ENCODE measurements around the gene SART1.

SART1 gene

DNA sequence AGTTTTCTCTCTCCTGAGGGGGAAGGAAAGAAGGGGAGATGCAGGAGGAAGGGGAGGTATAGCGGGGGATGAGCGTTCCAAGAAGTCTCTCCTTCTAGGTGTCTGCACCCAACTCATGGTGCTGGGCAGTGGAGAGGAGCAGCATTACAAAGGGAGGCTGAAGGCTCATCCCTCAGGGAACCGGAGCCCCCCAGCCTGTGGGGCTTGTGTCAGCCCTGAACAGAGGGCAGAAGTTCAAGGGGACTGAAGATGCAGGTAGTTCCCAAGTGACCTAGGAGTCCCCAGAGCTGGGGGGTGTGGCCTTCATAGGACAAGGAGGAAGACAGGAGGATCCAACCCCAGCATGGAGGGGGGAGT, 44.5 kb upstream of the SART1 start:
- Histone ChIP-seq H3K27me3 (replicated peaks; ENCODE audit: control insufficient read depth, insufficient read depth, low read length) (no peaks in the 10 kb centered on the region), H3K4me3 (replicated peaks; ENCODE audit: low read depth, low read length) (no peak overlapping the region), H3K36me3 (ENCODE audit: control insufficient read depth, insufficient read depth, low read length) (peaks cover 3% of the 10 kb centered on the region)
- TF ChIP-seq, protein P1, sequence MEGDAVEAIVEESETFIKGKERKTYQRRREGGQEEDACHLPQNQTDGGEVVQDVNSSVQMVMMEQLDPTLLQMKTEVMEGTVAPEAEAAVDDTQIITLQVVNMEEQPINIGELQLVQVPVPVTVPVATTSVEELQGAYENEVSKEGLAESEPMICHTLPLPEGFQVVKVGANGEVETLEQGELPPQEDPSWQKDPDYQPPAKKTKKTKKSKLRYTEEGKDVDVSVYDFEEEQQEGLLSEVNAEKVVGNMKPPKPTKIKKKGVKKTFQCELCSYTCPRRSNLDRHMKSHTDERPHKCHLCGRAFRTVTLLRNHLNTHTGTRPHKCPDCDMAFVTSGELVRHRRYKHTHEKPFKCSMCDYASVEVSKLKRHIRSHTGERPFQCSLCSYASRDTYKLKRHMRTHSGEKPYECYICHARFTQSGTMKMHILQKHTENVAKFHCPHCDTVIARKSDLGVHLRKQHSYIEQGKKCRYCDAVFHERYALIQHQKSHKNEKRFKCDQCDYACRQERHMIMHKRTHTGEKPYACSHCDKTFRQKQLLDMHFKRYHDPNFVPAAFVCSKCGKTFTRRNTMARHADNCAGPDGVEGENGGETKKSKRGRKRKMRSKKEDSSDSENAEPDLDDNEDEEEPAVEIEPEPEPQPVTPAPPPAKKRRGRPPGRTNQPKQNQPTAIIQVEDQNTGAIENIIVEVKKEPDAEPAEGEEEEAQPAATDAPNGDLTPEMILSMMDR (IDR thresholded peaks at IDR 0.05; ENCODE audit: insufficient read depth, low read length, poor library complexity, severe bottlenecking), result no peak
- DNase-seq (ENCODE audit: extremely low read depth, insufficient read length), result no peak

DNA sequence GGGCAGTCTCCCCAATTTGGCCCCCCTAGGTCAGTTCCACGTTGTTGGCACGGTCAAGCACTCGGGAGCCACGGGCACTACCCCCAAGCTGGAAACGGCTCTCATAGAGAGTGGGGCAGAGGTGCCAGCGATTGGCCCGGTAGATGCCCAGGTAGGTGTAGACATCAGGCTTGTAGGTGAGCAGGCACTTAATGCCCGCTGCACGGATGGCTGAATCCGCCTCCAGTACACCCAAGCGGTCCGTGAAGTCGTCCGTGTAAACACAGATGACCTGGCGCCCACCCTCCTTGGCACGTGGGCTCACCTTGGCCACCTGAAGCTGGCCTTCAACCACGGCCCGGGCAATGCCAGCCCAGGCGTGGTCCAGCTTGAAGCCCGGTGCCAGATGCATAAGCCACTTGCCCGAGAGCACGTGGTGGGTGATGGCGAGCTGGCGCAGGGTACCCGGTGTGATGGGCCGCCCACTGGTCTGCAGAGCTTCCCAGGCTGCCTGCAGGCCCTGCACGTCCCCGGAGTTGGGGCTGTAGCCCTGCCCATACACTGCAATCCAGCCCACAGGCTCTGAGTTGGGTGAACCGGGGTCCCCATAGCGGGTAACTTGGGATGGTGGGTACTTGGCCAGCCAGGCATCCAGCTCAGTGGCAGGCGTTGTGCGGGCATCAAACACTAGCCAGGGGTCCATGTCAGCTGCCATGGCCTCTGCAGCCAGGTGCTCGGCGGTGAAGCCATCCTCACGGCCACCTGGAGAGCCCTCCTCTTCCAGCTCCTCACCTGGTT, 43.9 kb upstream of the SART1 start:
- peak overlapping the region; percentile 96 for H3K4me3 ChIP-seq (replicated peaks; ENCODE audit: low read depth, low read length)
- H3K36me3 ChIP-seq (ENCODE audit: control insufficient read depth, insufficient read depth, low read length), result peaks cover 8% of the 10 kb centered on the region
- H3K27me3 ChIP-seq (replicated peaks; ENCODE audit: control insufficient read depth, insufficient read depth, low read length), result no peaks in the 10 kb centered on the region
- no peak for DNase-seq (ENCODE audit: extremely low read depth, insufficient read length)
- TF ChIP-seq, protein P1 (IDR thresholded peaks at IDR 0.05; ENCODE audit: insufficient read depth, low read length, poor library complexity, severe bottlenecking), result no peak

DNA sequence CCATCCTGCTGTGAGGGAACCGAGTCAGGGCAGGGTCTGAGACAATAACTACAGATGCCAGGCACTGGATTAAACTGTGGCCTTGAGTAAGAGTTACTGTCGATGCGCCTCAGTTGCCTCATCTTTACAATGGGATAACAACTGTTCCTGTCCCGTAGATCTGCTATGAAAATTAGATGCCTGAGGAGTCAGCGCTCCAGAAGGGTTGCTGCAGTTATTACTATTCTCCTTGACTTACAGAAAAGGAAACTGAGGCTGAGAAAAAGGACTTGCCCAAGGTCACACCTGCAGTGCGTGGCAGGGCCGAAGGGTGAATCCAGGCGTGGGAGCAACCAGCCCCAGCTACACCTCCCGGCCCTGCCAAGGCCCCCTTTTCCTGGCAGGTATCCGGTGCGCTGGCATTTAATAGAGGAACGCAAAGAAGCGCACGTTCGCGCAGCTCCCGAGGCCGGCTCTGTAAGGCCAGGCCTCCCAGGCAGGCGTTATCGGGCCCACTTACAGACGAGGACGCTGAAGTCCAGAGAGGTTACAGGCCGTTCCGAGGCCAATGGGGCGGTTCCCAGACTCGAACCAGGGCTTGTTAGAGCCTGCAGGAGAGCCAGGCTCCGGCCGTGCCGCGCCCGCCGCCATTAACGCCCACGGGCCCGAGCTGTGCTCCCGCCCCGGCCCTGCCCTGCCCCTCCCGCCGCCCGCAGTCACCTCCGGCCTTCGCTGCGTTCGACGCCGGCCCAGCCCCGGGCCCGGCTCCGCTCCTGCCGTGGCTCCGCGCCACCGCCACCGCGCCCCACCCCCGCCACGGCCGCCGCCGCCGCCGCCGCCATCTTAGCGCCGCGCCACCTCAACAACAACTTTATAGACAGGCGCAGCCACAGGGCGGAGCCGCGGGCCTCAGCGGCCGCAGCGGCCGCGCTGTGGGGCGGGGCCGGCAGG, 43.1 kb upstream of the SART1 start, which contains the start of gene C11orf68:
Gene C11orf68 (minus strand): TSS at position 852 of the 930 bp plus-strand sequence. CDS start 31 bp downstream, at position 821.
- peaks cover 13% of the 10 kb centered on the region for H3K36me3 ChIP-seq (ENCODE audit: control insufficient read depth, insufficient read depth, low read length)
- no peaks in the 10 kb centered on the region for H3K27me3 ChIP-seq (replicated peaks; ENCODE audit: control insufficient read depth, insufficient read depth, low read length)
- no peak for DNase-seq (ENCODE audit: extremely low read depth, insufficient read length)
- peak within 1 kb of the TSS; percentile 96 for H3K4me3 ChIP-seq (replicated peaks; ENCODE audit: low read depth, low read length)
- TF ChIP-seq, protein P1 (IDR thresholded peaks at IDR 0.05; ENCODE audit: insufficient read depth, low read length, poor library complexity, severe bottlenecking), result no peak

DNA sequence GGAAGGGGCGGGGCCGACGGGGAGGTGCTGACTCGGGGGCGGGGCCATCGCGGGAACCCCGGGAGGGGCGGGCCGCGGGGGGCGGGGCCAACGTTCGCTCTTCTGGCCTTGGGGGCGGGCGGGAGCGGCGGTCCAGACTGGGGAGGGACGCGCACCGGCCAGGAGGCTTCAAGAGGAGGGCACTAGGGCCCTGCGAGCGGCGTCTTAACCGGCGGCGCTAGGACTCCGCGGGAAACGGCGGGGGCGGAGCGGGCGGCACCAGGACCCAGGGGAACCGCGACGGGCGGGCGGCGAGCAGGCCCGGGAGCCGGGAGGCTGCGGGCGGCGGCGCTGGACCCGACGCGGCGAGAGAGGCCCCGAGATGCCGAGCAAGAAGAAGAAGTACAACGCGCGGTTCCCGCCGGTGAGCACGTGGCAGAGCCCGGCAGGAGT, 42.4 kb upstream of the SART1 start, which contains the start of gene DRAP1:
Gene DRAP1 (plus strand): TSS at position 286 of the 432 bp plus-strand sequence. CDS start 76 bp downstream, at position 362.
- peaks cover 13% of the 10 kb centered on the region for H3K36me3 ChIP-seq (ENCODE audit: control insufficient read depth, insufficient read depth, low read length)

DNA sequence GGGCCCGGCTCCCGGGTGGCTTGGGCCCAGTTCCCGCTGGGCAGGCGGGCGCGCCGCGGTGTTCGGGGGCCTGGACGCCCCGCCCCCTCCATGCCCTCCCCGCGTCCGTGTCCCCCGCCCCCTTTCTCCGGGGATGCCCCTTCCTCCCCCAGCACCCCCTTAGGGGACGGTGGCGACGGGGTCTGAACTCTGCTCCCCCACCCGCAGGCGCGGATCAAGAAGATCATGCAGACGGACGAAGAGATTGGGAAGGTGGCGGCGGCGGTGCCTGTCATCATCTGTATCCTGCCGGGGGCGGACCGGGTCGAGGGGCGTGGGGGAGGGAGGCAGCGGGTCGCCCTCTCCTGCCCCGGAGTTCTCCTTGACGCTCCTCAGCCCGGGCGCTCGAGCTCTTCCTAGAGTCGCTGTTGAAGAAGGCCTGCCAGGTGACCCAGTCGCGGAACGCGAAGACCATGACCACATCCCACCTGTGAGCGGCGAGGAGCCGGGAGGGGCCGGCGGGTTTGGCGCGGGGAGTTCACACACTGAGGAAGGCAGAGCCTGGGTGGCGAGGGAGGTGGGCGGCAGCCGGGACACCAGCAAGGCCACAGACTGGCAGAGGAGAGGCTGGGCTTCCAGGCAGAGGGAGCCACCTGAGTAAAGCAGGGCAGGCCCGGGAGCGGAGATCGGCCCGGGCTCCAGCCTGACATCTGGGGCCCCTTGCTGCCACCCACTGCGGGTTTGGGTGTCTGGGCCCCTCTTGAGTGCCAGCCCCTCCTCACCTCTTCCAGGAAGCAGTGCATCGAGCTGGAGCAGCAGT, 41.8 kb upstream of the SART1 start:
- H3K36me3 ChIP-seq (ENCODE audit: control insufficient read depth, insufficient read depth, low read length), result peaks cover 15% of the 10 kb centered on the region
- TF ChIP-seq, protein P1 (IDR thresholded peaks at IDR 0.05; ENCODE audit: insufficient read depth, low read length, poor library complexity, severe bottlenecking), result no peak
- H3K4me3 ChIP-seq (replicated peaks; ENCODE audit: low read depth, low read length), result peak overlapping the region; percentile 74
- H3K27me3 ChIP-seq (replicated peaks; ENCODE audit: control insufficient read depth, insufficient read depth, low read length), result no peaks in the 10 kb centered on the region
- DNase-seq (ENCODE audit: extremely low read depth, insufficient read length), result no peak

More for the DNA sequence above, 42.4 kb upstream of the SART1 start, which contains the start of gene DRAP1:
- peak; percentile 96 for DNase-seq (ENCODE audit: extremely low read depth, insufficient read length)
- H3K27me3 ChIP-seq (replicated peaks; ENCODE audit: control insufficient read depth, insufficient read depth, low read length), result no peaks in the 10 kb centered on the region
- TF ChIP-seq, protein P1 (IDR thresholded peaks at IDR 0.05; ENCODE audit: insufficient read depth, low read length, poor library complexity, severe bottlenecking), result no peak
- H3K4me3 ChIP-seq (replicated peaks; ENCODE audit: low read depth, low read length), result peak within 1 kb of the TSS; percentile 96

All from GM06990 (cell line).